DND-41 (cell line): ENCODE results near the gene ZNF805.

Experiments used
- CTCF ChIP-seq: IDR thresholded peaks from 2 replicates; pipeline ENCODE4 v1.5.1; 2012; ENCODE audit warnings: borderline replicate concordance, low read length, moderate library complexity, mild to moderate bottlenecking; ENCODE audit not compliant: poor library complexity, severe bottlenecking; ENCODE audit errors: extremely low read depth
- EZH2 ChIP-seq: IDR thresholded peaks from 3 replicates; pipeline ENCODE4 v1.6.1; 2012; ENCODE audit warnings: borderline replicate concordance, low read depth, mild to moderate bottlenecking, moderate library complexity, low read length, inconsistent platforms; ENCODE audit not compliant: severe bottlenecking

- TF ChIP-seq CTCF, result no peak
- no peak for TF ChIP-seq EZH2
These were observed 30.1 kb upstream of the ZNF805 start for GRCh38 chr19:57210381-57210780.
